GM21367 (cell line): ENCODE results near the gene DHRSX.
"Not testable (repeated sequence)": the region's sequence is repeated elsewhere in the genome, so short reads cannot be mapped to it uniquely, and the experiment has no call there.

ENCODE experiments used
- ATAC-seq: cut with Tn5 transposase; IDR thresholded peaks from one replicate; pipeline ENCODE4 v1.9.1; 2021; ENCODE audit not compliant: unreplicated experiment

The DHRSX gene

GRCh38 chrX:2360731-2361130 lies 140.0 kb downstream of the DHRSX start:
- ATAC-seq: no peak

- not testable (repeated sequence) for ATAC-seq
Measured at GRCh38 chrX:2359522-2359921, 141.3 kb downstream of the DHRSX start.

GRCh38 chrX:2351999-2352995 lies 148.5 kb downstream of the DHRSX start:
- no peak for ATAC-seq

- no peak for ATAC-seq
Measured at GRCh38 chrX:2351321-2351720, 149.5 kb downstream of the DHRSX start.

GRCh38 chrX:2350703-2351102 lies 150.1 kb downstream of the DHRSX start:
- ATAC-seq: not testable (repeated sequence)

- not testable (repeated sequence) for ATAC-seq
Measured at GRCh38 chrX:2350036-2350435, 150.7 kb downstream of the DHRSX start.

- no peak for ATAC-seq
Measured at GRCh38 chrX:2348211-2348610, 152.6 kb downstream of the DHRSX start.

- no peak for ATAC-seq
Measured at GRCh38 chrX:2346158-2346557, 154.6 kb downstream of the DHRSX start.

GRCh38 chrX:2345562-2345961 lies 155.2 kb downstream of the DHRSX start:
- ATAC-seq: no peak

GRCh38 chrX:2343413-2343812 lies 157.4 kb downstream of the DHRSX start:
- ATAC-seq: no peak

GRCh38 chrX:2342874-2343273 lies 157.9 kb downstream of the DHRSX start:
- ATAC-seq: no peak

GRCh38 chrX:2342281-2342688 lies 158.5 kb downstream of the DHRSX start:
- no peak for ATAC-seq

- ATAC-seq: no peak
Measured at GRCh38 chrX:2340991-2341390, 159.8 kb downstream of the DHRSX start.

GRCh38 chrX:2336181-2336580 lies 164.6 kb downstream of the DHRSX start:
- no peak for ATAC-seq

- ATAC-seq: no peak
Measured at GRCh38 chrX:2334237-2334636, 166.5 kb downstream of the DHRSX start.

GRCh38 chrX:2332252-2332651 lies 168.5 kb downstream of the DHRSX start:
- no peak for ATAC-seq

- no peak for ATAC-seq
Measured at GRCh38 chrX:2330910-2331309, 169.9 kb downstream of the DHRSX start.

- no peak for ATAC-seq
Measured at GRCh38 chrX:2330487-2330886, 170.3 kb downstream of the DHRSX start.

GRCh38 chrX:2327423-2327822 lies 173.4 kb downstream of the DHRSX start:
- ATAC-seq: no peak

GRCh38 chrX:2325076-2325784 lies 175.5 kb downstream of the DHRSX start:
- ATAC-seq: no peak

- no peak for ATAC-seq
Measured at GRCh38 chrX:2324151-2324550, 176.6 kb downstream of the DHRSX start.

- ATAC-seq: no peak
Measured at GRCh38 chrX:2321411-2321810, 179.4 kb downstream of the DHRSX start.
